OCI-LY1 (cell line): ENCODE data around the gene CFAP73.

ENCODE experiments used
- EZH2 ChIP-seq: fragments of 200-600 bp; sonication (generic), shearing (Covaris generic); IDR thresholded peaks from 2 replicates; pipeline ENCODE4 v1.8.0; 2017; ENCODE audit warnings: borderline replicate concordance, mixed run types, mild to moderate bottlenecking, antibody characterized with exemption, low read length, moderate library complexity, mixed read lengths
- TF ChIP-seq, protein P1 (sequence below): fragments of 200-600 bp; sonication (generic), shearing (Covaris generic); IDR thresholded peaks from 2 replicates; pipeline ENCODE4 v1.5.1; 2017; ENCODE audit warnings: mild to moderate bottlenecking, antibody characterized with exemption, low read length, moderate library complexity, mixed read lengths

- TF ChIP-seq, protein P1, sequence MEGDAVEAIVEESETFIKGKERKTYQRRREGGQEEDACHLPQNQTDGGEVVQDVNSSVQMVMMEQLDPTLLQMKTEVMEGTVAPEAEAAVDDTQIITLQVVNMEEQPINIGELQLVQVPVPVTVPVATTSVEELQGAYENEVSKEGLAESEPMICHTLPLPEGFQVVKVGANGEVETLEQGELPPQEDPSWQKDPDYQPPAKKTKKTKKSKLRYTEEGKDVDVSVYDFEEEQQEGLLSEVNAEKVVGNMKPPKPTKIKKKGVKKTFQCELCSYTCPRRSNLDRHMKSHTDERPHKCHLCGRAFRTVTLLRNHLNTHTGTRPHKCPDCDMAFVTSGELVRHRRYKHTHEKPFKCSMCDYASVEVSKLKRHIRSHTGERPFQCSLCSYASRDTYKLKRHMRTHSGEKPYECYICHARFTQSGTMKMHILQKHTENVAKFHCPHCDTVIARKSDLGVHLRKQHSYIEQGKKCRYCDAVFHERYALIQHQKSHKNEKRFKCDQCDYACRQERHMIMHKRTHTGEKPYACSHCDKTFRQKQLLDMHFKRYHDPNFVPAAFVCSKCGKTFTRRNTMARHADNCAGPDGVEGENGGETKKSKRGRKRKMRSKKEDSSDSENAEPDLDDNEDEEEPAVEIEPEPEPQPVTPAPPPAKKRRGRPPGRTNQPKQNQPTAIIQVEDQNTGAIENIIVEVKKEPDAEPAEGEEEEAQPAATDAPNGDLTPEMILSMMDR: no peak
- no peak for TF ChIP-seq EZH2
Observed at GRCh38 chr12:113113397-113113796, 36.1 kb upstream of the CFAP73 start.
